Measurements from ENCODE around the gene ACLY. TPM values are rescaled to one million over a fixed set of nuclear protein-coding genes. Genes with fewer than 3 reads are reported as not detected.

The ACLY gene
- total and polyA plus RNA-seq, 10 of the 15 experiments (the other 5 are each of a cell fraction or from before 2014, with no cell fraction given): 32.6 to 224 (median 114) TPM

DNA sequence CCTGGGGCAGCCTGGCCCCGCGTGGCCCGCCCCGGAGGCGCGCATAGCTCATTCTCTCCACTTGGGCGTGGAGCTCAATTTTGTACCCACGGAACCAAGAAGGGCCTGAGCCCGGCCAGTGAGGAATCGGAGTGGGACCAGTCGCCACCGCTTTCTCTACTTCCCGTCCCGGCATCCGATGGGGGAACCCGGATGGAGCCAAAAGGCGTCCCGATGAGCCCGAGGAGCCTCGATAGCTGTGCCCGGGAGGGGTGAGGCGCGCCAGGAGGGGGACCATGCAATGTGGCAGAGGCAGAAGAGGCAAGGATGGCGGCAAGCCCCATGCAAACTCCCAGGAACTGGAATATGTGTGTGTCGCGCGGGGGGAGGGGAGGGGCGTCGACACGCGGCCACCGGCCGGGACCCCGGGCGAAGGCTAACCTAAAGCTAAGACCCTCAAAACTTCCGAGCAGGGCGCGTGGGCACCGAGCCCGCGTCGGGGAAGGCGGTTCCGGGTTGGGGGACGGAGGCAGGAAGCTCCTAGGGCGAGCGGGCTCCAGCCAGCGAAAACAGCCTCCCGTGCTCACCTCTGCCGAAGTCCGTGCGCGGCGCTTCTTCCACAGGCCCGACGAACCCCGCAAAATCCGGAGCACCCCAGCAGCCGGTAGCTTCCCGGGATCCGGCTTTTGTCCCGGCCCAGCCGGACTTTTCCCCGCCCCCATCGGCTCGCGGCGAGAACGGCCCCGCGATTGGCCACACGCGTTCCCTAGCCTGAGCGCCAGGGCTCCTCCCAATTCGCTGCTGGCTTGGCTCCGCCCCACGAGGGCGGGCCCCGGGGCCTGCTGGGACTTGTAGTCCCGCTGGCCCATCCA is at the start of gene ACLY (continued):
- TF ChIP-seq ZNF687 (IDR thresholded peaks at IDR 0.05): no peak
- TF ChIP-seq RCOR1 (conservative IDR thresholded peaks at IDR 0.05; ENCODE audit: low read depth, low read length): 0 out of 2 replicates have a peak, but pooled peaks have one; percentile 53
- 0 out of 2 replicates have a peak, but pooled peaks have one; percentile 51 for TF ChIP-seq NBN (IDR thresholded peaks at IDR 0.05)
- no peak for TF ChIP-seq EZH2 (IDR thresholded peaks at IDR 0.05; ENCODE audit: borderline replicate concordance, control insufficient read depth, low read depth, low read length)
- TF ChIP-seq YY1 (IDR thresholded peaks at IDR 0.05; ENCODE audit: low read depth, low read length): peak; percentile 75; the same call in 1 of the 2 replicates
- TF ChIP-seq PKNOX1 (IDR thresholded peaks at IDR 0.05): no peak
- 0 out of 2 replicates have a peak, but pooled peaks have one; percentile 35 for TF ChIP-seq ASH2L (IDR thresholded peaks at IDR 0.05; ENCODE audit: borderline replicate concordance, low read depth)
- TF ChIP-seq NR2F1 (conservative IDR thresholded peaks at IDR 0.05): 0 out of 2 replicates have a peak, but pooled peaks have one; percentile 13
- 0 out of 2 replicates have a peak, but pooled peaks have one; percentile 3 for TF ChIP-seq MAX (IDR thresholded peaks at IDR 0.05; ENCODE audit: low read depth, low read length)
- TF ChIP-seq, protein P1, sequence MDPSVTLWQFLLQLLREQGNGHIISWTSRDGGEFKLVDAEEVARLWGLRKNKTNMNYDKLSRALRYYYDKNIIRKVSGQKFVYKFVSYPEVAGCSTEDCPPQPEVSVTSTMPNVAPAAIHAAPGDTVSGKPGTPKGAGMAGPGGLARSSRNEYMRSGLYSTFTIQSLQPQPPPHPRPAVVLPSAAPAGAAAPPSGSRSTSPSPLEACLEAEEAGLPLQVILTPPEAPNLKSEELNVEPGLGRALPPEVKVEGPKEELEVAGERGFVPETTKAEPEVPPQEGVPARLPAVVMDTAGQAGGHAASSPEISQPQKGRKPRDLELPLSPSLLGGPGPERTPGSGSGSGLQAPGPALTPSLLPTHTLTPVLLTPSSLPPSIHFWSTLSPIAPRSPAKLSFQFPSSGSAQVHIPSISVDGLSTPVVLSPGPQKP (IDR thresholded peaks at IDR 0.05; ENCODE audit: low read depth, low read length): 0 out of 2 replicates have a peak, but pooled peaks have one; percentile 47
- peak; percentile 44; the same call in 1 of the 2 replicates for TF ChIP-seq RB1 (IDR thresholded peaks at IDR 0.05; ENCODE audit: borderline replicate concordance)
- TF ChIP-seq TARDBP (IDR thresholded peaks at IDR 0.05; ENCODE audit: borderline replicate concordance): 0 out of 2 replicates have a peak, but pooled peaks have one; percentile 73
- peak; percentile 87 for TF ChIP-seq POLR2A (IDR thresholded peaks at IDR 0.05; ENCODE audit: low read depth, low read length)
- no peak for TF ChIP-seq HDAC6 (IDR thresholded peaks at IDR 0.05; ENCODE audit: unreplicated experiment)
- peak; percentile 82 for TF ChIP-seq SP1 (IDR thresholded peaks at IDR 0.05; ENCODE audit: low read depth, low read length)
- no peak; the same call in 1 of the 2 replicates for TF ChIP-seq PML (IDR thresholded peaks at IDR 0.05; ENCODE audit: low read length)
- peak; percentile 95 for TF ChIP-seq HCFC1 (IDR thresholded peaks at IDR 0.05; ENCODE audit: low read length)
- peak; percentile 80 for TF ChIP-seq POLR2AphosphoS5 (IDR thresholded peaks at IDR 0.05; ENCODE audit: low read length)
- TF ChIP-seq LARP7 (IDR thresholded peaks at IDR 0.05): 0 out of 2 replicates have a peak, but pooled peaks have one; percentile 52
- TF ChIP-seq SIX5 (IDR thresholded peaks at IDR 0.05; ENCODE audit: low read depth, low read length, severe bottlenecking): peak; percentile 90
- TF ChIP-seq RFX5 (IDR thresholded peaks at IDR 0.05; ENCODE audit: low read depth, low read length): peak; percentile 39; the same call in 1 of the 2 replicates
- no peak for TF ChIP-seq PAX8 (IDR thresholded peaks at IDR 0.05)
- TF ChIP-seq, protein P2, sequence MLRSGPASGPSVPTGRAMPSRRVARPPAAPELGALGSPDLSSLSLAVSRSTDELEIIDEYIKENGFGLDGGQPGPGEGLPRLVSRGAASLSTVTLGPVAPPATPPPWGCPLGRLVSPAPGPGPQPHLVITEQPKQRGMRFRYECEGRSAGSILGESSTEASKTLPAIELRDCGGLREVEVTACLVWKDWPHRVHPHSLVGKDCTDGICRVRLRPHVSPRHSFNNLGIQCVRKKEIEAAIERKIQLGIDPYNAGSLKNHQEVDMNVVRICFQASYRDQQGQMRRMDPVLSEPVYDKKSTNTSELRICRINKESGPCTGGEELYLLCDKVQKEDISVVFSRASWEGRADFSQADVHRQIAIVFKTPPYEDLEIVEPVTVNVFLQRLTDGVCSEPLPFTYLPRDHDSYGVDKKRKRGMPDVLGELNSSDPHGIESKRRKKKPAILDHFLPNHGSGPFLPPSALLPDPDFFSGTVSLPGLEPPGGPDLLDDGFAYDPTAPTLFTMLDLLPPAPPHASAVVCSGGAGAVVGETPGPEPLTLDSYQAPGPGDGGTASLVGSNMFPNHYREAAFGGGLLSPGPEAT (IDR thresholded peaks at IDR 0.05; ENCODE audit: low read depth): peak; percentile 45; the same call in 1 of the 2 replicates

All from GM12878 (cell line).